ENCODE measurements around the gene SH2D7.

SH2D7 gene

GRCh38 chr15:78079298-78080087 lies 12.9 kb upstream of the SH2D7 start:
- DNase-seq (ENCODE audit: low read depth), result no peak

- DNase-seq (ENCODE audit: low read depth), result no peak
Observed at GRCh38 chr15:78080088-78080460, 12.3 kb upstream of the SH2D7 start.

GRCh38 chr15:78082106-78082742 lies 10.1 kb upstream of the SH2D7 start:
- DNase-seq (ENCODE audit: low read depth), result no peak

- no peak for DNase-seq (ENCODE audit: low read depth)
Observed at GRCh38 chr15:78082743-78083110, 9.6 kb upstream of the SH2D7 start.

- DNase-seq (ENCODE audit: low read depth), result no peak
Observed at GRCh38 chr15:78083186-78083585, 9.2 kb upstream of the SH2D7 start.

- DNase-seq (ENCODE audit: low read depth), result no peak
Observed at GRCh38 chr15:78083687-78084448, 8.5 kb upstream of the SH2D7 start.

GRCh38 chr15:78084449-78084750 lies 8.0 kb upstream of the SH2D7 start:
- no peak for DNase-seq (ENCODE audit: low read depth)

GRCh38 chr15:78085928-78086327 lies 6.4 kb upstream of the SH2D7 start:
- DNase-seq (ENCODE audit: low read depth), result peak; percentile 84

GRCh38 chr15:78087951-78088772 lies 4.2 kb upstream of the SH2D7 start:
- no peak for DNase-seq (ENCODE audit: low read depth)

- DNase-seq (ENCODE audit: low read depth), result no peak
Observed at GRCh38 chr15:78088773-78089080, 3.6 kb upstream of the SH2D7 start.

GRCh38 chr15:78090422-78091063 lies 1.8 kb upstream of the SH2D7 start:
- no peak for DNase-seq (ENCODE audit: low read depth)

GRCh38 chr15:78093242-78094020 lies 1.1 kb downstream of the SH2D7 start:
- DNase-seq (ENCODE audit: low read depth), result peak; percentile 59

GRCh38 chr15:78097667-78098066 lies 5.3 kb downstream of the SH2D7 start:
- DNase-seq (ENCODE audit: low read depth), result no peak

- no peak for DNase-seq (ENCODE audit: low read depth)
Observed at GRCh38 chr15:78098131-78098755, 5.9 kb downstream of the SH2D7 start.

GRCh38 chr15:78100886-78101285 lies 8.5 kb downstream of the SH2D7 start:
- no peak for DNase-seq (ENCODE audit: low read depth)

GRCh38 chr15:78101423-78102105 lies 9.2 kb downstream of the SH2D7 start:
- DNase-seq (ENCODE audit: low read depth), result no peak

- no peak for DNase-seq (ENCODE audit: low read depth)
Observed at GRCh38 chr15:78102211-78102610, 9.8 kb downstream of the SH2D7 start.

GRCh38 chr15:78102741-78103140 lies 10.4 kb downstream of the SH2D7 start:
- DNase-seq (ENCODE audit: low read depth), result no peak

GRCh38 chr15:78103406-78104118 lies 11.2 kb downstream of the SH2D7 start:
- DNase-seq (ENCODE audit: low read depth), result no peak

- DNase-seq (ENCODE audit: low read depth), result no peak
Observed at GRCh38 chr15:78104119-78104479, 11.7 kb downstream of the SH2D7 start.
